ENCODE data around the gene DGKZ.
A peak's percentile ranks its signal among the peaks of the same experiment; 100 is the strongest.

Gene DGKZ

GRCh38 chr11:46315033-46315738 is 32.1 kb upstream of the DGKZ start:
- TF ChIP-seq, protein P1, sequence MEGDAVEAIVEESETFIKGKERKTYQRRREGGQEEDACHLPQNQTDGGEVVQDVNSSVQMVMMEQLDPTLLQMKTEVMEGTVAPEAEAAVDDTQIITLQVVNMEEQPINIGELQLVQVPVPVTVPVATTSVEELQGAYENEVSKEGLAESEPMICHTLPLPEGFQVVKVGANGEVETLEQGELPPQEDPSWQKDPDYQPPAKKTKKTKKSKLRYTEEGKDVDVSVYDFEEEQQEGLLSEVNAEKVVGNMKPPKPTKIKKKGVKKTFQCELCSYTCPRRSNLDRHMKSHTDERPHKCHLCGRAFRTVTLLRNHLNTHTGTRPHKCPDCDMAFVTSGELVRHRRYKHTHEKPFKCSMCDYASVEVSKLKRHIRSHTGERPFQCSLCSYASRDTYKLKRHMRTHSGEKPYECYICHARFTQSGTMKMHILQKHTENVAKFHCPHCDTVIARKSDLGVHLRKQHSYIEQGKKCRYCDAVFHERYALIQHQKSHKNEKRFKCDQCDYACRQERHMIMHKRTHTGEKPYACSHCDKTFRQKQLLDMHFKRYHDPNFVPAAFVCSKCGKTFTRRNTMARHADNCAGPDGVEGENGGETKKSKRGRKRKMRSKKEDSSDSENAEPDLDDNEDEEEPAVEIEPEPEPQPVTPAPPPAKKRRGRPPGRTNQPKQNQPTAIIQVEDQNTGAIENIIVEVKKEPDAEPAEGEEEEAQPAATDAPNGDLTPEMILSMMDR (IDR thresholded peaks at IDR 0.05; ENCODE audit: borderline replicate concordance, insufficient read depth, low read depth, low read length) = peak; percentile 91
- no peak overlapping the region for H3K4me3 ChIP-seq (ENCODE audit: low read depth, low read length)

- TF ChIP-seq, protein P1 (IDR thresholded peaks at IDR 0.05; ENCODE audit: borderline replicate concordance, insufficient read depth, low read depth, low read length) = no peak
- H3K4me3 ChIP-seq (ENCODE audit: low read depth, low read length) = no peak overlapping the region
Observed at GRCh38 chr11:46315783-46316563, 31.3 kb upstream of the DGKZ start.

GRCh38 chr11:46319074-46319453 is 28.2 kb upstream of the DGKZ start:
- TF ChIP-seq, protein P1 (IDR thresholded peaks at IDR 0.05; ENCODE audit: borderline replicate concordance, insufficient read depth, low read depth, low read length) = no peak
- H3K4me3 ChIP-seq (ENCODE audit: low read depth, low read length) = no peak overlapping the region

DNA sequence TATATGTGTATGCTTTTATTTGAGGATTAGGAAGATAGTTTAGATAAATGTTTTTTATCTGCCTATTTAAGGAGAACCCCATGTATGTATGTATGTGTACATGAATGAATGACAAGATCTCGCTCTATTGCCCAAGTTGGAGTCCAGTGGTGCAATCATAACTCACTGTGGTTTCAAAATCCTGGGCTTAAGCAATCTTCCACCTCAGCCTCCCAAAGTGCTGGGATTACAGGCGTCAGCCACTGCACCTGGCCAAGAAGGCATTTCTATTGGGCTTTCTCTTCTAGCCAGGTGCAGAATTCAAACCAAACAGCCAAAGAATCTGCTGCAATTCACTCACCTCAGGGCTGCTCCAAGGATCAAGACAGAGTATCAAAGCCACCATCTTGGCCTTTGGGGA is 25.5 kb upstream of the DGKZ start:
- TF ChIP-seq, protein P1 (IDR thresholded peaks at IDR 0.05; ENCODE audit: borderline replicate concordance, insufficient read depth, low read depth, low read length) = no peak
- H3K4me3 ChIP-seq (ENCODE audit: low read depth, low read length) = no peak overlapping the region

DNA sequence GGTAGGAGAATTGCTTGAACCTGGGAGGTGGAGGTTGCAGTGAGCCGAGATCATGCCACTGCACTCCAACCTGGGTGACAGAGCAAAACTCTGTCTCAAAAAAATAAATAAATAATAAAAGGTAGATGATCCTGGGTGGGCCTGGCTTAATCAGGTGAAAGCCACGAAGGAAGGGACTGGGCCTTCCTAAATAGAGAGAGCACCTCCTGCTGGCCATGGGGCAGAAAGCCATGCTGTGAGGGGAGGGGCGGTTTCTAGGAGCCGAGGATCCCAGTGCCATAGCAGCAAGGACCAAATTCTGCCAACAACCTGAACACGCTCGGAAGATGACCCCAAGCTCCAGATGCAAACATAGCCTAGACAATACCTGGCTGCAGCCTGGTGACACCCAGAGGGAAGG is 24.5 kb upstream of the DGKZ start:
- H3K4me3 ChIP-seq (ENCODE audit: low read depth, low read length) = no peak overlapping the region
- TF ChIP-seq, protein P1 (IDR thresholded peaks at IDR 0.05; ENCODE audit: borderline replicate concordance, insufficient read depth, low read depth, low read length) = peak; percentile 38; the same call in 1 of the 2 replicates

- TF ChIP-seq, protein P1 (IDR thresholded peaks at IDR 0.05; ENCODE audit: borderline replicate concordance, insufficient read depth, low read depth, low read length) = no peak
- H3K4me3 ChIP-seq (ENCODE audit: low read depth, low read length) = no peak overlapping the region
Observed at GRCh38 chr11:46326813-46327416, 20.3 kb upstream of the DGKZ start.

All from GM12875 (cell line).